Brain pericyte (primary cell): ENCODE results near the gene OR10Z1.

Experiments used
- DNase-seq: peaks from one replicate; pipeline ENCODE4 v3.0.0-alpha.2; 2012; ENCODE audit warnings: low read depth, low spot score

The OR10Z1 gene

GRCh38 chr1:158604968-158605367 lies at the start of gene OR10Z1:
TSS of gene OR10Z1 (plus strand) at chr1:158605268. CDS start at chr1:158606439, 1,171 bp downstream.
- no peak for DNase-seq

GRCh38 chr1:158559696-158560095 lies 45.4 kb upstream of the OR10Z1 start:
- no peak for DNase-seq

GRCh38 chr1:158563853-158564252 lies 41.2 kb upstream of the OR10Z1 start:
- DNase-seq, result no peak

- DNase-seq, result no peak
These were observed 40.5 kb upstream of the OR10Z1 start for GRCh38 chr1:158564608-158565007.

GRCh38 chr1:158570480-158570879 lies 34.6 kb upstream of the OR10Z1 start, which contains the start of gene OR6P1:
TSS of gene OR6P1 (minus strand) at chr1:158570580. CDS start at chr1:158563604, 6,976 bp downstream.
- DNase-seq, result no peak

- no peak for DNase-seq
These were observed 32.8 kb upstream of the OR10Z1 start for GRCh38 chr1:158572226-158572625.

GRCh38 chr1:158577561-158577960 lies 27.5 kb upstream of the OR10Z1 start:
- DNase-seq, result no peak

GRCh38 chr1:158579733-158580132 lies 25.3 kb upstream of the OR10Z1 start, which contains the start of gene OR10X1:
TSS of gene OR10X1 (minus strand) at chr1:158579899. CDS start at chr1:158579899, 0 bp downstream.
- DNase-seq, result no peak

- DNase-seq, result no peak
These were observed 21.1 kb upstream of the OR10Z1 start for GRCh38 chr1:158583962-158584361.

GRCh38 chr1:158586942-158587341 lies 18.1 kb upstream of the OR10Z1 start:
- no peak for DNase-seq

GRCh38 chr1:158600735-158601134 lies 4.3 kb upstream of the OR10Z1 start:
- DNase-seq, result no peak

- DNase-seq, result no peak
These were observed 2.2 kb downstream of the OR10Z1 start for GRCh38 chr1:158607296-158607695.

GRCh38 chr1:158611916-158612315 lies 6.8 kb downstream of the OR10Z1 start:
- DNase-seq, result no peak

- no peak for DNase-seq
These were observed 8.7 kb downstream of the OR10Z1 start for GRCh38 chr1:158613764-158614163.

- DNase-seq, result no peak
These were observed 33.1 kb downstream of the OR10Z1 start for GRCh38 chr1:158638146-158638545.

- DNase-seq, result no peak
These were observed 33.8 kb downstream of the OR10Z1 start for GRCh38 chr1:158638904-158639303.

- no peak for DNase-seq
These were observed 39.4 kb downstream of the OR10Z1 start for GRCh38 chr1:158644449-158644848.

GRCh38 chr1:158646465-158646864 lies 41.4 kb downstream of the OR10Z1 start:
- no peak for DNase-seq

GRCh38 chr1:158649052-158649451 lies 44.0 kb downstream of the OR10Z1 start:
- DNase-seq, result no peak

GRCh38 chr1:158652721-158653334 lies 47.8 kb downstream of the OR10Z1 start:
- DNase-seq, result no peak

- no peak for DNase-seq
These were observed 49.0 kb downstream of the OR10Z1 start for GRCh38 chr1:158654086-158654485.

GRCh38 chr1:158654571-158654970 lies 49.5 kb downstream of the OR10Z1 start:
- DNase-seq, result no peak
